IMR-90 (cell line): ENCODE results near the gene MRPL45. TPM values are rescaled to one million over a fixed set of nuclear protein-coding genes. Genes with fewer than 3 reads are reported as not detected.

Experiments
- ATAC-seq: fragments of 200-7000 bp; cut with Tn5 transposase; 2 replicates; pipeline ENCODE4 v1.9.1; 2020; ENCODE audit warnings: low read depth, mild to moderate bottlenecking, moderate library complexity
- BruUV-seq: library from RNA; stranded (reverse); fragments of 400-500 nt; replicated peaks from 2 replicates; lab custom pipeline; 2021; lab: Mats Ljungman, UMichigan
- CTCF ChIA-PET: fragments of 300-600 bp; formaldehyde crosslinking; extraction: SDS; loops from one replicate; lab custom pipeline; 2021; ENCODE audit warnings: antibody characterized with exemption; lab: Yijun Ruan, JAX
- POLR2A ChIA-PET: fragments of 300-600 bp; sonication (Branson Sonifier 250); formaldehyde crosslinking; loops from one replicate; lab custom pipeline; 2022; ENCODE audit warnings: antibody characterized with exemption; ENCODE audit not compliant: unreplicated experiment; lab: Charles Lee
- DNase-seq: peaks from one replicate; pipeline ENCODE4 v3.0.0; 2013
- H2AFZ ChIP-seq: replicated peaks from 2 replicates; pipeline ENCODE3; 2013; ENCODE audit warnings: low read length, mild to moderate bottlenecking; ENCODE audit not compliant: poor library complexity
- H2AK5ac ChIP-seq: 2 replicates; pipeline ENCODE4 v1.6.1; 2013; ENCODE audit warnings: low read depth, low read length, inconsistent platforms
- H2AK9ac ChIP-seq: replicated peaks from 2 replicates; pipeline ENCODE3; 2013; ENCODE audit warnings: mild to moderate bottlenecking, low read depth, low read length, moderate library complexity; ENCODE audit not compliant: poor library complexity
- H2BK120ac ChIP-seq: 2 replicates; pipeline ENCODE4 v1.6.1; 2013; ENCODE audit warnings: low read depth, low read length, inconsistent platforms
- H2BK15ac ChIP-seq: 3 replicates; pipeline ENCODE4 v1.6.1; 2013; ENCODE audit warnings: low read depth, low read length, inconsistent platforms
- H2BK20ac ChIP-seq: 2 replicates; pipeline ENCODE4 v1.6.1; 2013; ENCODE audit warnings: low read depth, mild to moderate bottlenecking, inconsistent platforms, low read length, moderate library complexity
- H2BK5ac ChIP-seq: 2 replicates; pipeline ENCODE4 v1.6.1; 2013; ENCODE audit warnings: mild to moderate bottlenecking, low read depth, low read length, inconsistent platforms; ENCODE audit not compliant: poor library complexity, severe bottlenecking
- H3K14ac ChIP-seq: replicated peaks from 2 replicates; pipeline ENCODE4 v1.6.1; 2013; ENCODE audit warnings: low read depth, low read length, inconsistent platforms
- H3K18ac ChIP-seq: 2 replicates; pipeline ENCODE4 v1.6.1; 2013; ENCODE audit warnings: low read depth, low read length, control low read depth
- H3K23ac ChIP-seq: 2 replicates; pipeline ENCODE4 v1.6.1; 2013; ENCODE audit warnings: low read depth, low read length, inconsistent platforms
- H3K27ac ChIP-seq: 2 replicates; pipeline ENCODE4 v1.5.1; 2013; ENCODE audit warnings: mild to moderate bottlenecking, control low read depth, low read length; ENCODE audit not compliant: insufficient read depth
- H3K27me3 ChIP-seq: 2 replicates; pipeline ENCODE4 v1.6.1; 2013; ENCODE audit warnings: low read length; ENCODE audit not compliant: control insufficient read depth, insufficient read depth
- H3K36me3 ChIP-seq: 2 replicates; pipeline ENCODE4 v1.6.1; 2013; ENCODE audit warnings: low read length, mixed read lengths; ENCODE audit not compliant: control insufficient read depth, insufficient read depth
- H3K4ac ChIP-seq: 2 replicates; pipeline ENCODE4 v1.6.1; 2013; ENCODE audit warnings: low read depth, low read length, inconsistent platforms
- H3K4me1 ChIP-seq: 2 replicates; pipeline ENCODE4 v1.6.1; 2013; ENCODE audit warnings: low read length, mixed read lengths; ENCODE audit not compliant: control insufficient read depth, insufficient read depth
- H3K4me2 ChIP-seq: 2 replicates; pipeline ENCODE4 v1.6.1; 2013; ENCODE audit warnings: low read depth, mild to moderate bottlenecking, control low read depth, low read length, moderate library complexity
- H3K4me3 ChIP-seq: 2 replicates; pipeline ENCODE4 v1.5.1; 2013; ENCODE audit warnings: low read depth, mild to moderate bottlenecking, control low read depth, low read length, moderate library complexity; ENCODE audit not compliant: insufficient read depth
- H3K56ac ChIP-seq: 2 replicates; pipeline ENCODE4 v1.6.1; 2013; ENCODE audit warnings: low read length, inconsistent platforms; ENCODE audit not compliant: insufficient read depth; ENCODE audit errors: extremely low read depth
- H3K79me1 ChIP-seq, 2 experiments: 2 replicates each; pipeline ENCODE4 v1.6.1; 2013; ENCODE audit warnings: low read length in 2 of 2, inconsistent platforms in 1 of 2, low read depth in 1 of 2
- H3K9ac ChIP-seq: 2 replicates; pipeline ENCODE4 v1.6.1; 2013; ENCODE audit warnings: low read depth, low read length, control low read depth
- H3K9me1 ChIP-seq: 2 replicates; pipeline ENCODE4 v1.6.1; 2013; ENCODE audit warnings: low read length, inconsistent platforms; ENCODE audit not compliant: insufficient read depth
- H3K9me3 ChIP-seq: 2 replicates; pipeline ENCODE4 v1.6.1; 2013; ENCODE audit warnings: low read length; ENCODE audit not compliant: control insufficient read depth, insufficient read depth
- H4K20me1 ChIP-seq: 2 replicates; pipeline ENCODE4 v1.6.1; 2013; ENCODE audit warnings: low read length, inconsistent platforms; ENCODE audit not compliant: insufficient read depth
- H4K5ac ChIP-seq: 2 replicates; pipeline ENCODE4 v1.6.1; 2013; ENCODE audit warnings: mild to moderate bottlenecking, low read depth, low read length, control low read depth
- H4K8ac ChIP-seq, 2 experiments: 2 replicates each; pipeline ENCODE4 v1.6.1; 2013; ENCODE audit warnings: low read depth in 2 of 2, low read length in 2 of 2, control low read depth in 1 of 2, inconsistent platforms in 1 of 2
- H4K91ac ChIP-seq: 2 replicates; pipeline ENCODE4 v1.6.1; 2013; ENCODE audit warnings: low read depth, low read length, inconsistent platforms; ENCODE audit not compliant: insufficient read depth
- FOS ChIP-seq: fragments of 150-350 bp; IDR thresholded peaks from 2 replicates; pipeline ENCODE4 v1.6.1; 2016; ENCODE audit warnings: low read depth, low read length
- WGBS, 2 experiments: methylation state at CpG; one replicate each; pipeline versions ENCODE4 v1.1.5 to v1.1.7; 2013; ENCODE audit warnings: missing lambda C conversion rate in 2 of 2; ENCODE audit not compliant: insufficient read length in 1 of 2; ENCODE audit errors: extremely low coverage in 2 of 2; 5-methylcytosine and 5-hydroxymethylcytosine counted together
- dilution Hi-C: fragments of 300-500 bp; cut with HindIII; formaldehyde crosslinking; loops from one replicate; pipeline ENCODE4 v1.14.3; 2018; ENCODE audit warnings: low sequenced_read_pairs; ENCODE audit not compliant: unreplicated experiment
- in situ Hi-C: fragments of 300-500 bp; cut with MboI; formaldehyde crosslinking; loops from 3 replicates; pipeline ENCODE4 v1.14.3; 2019; ENCODE audit warnings: low sequenced_read_pairs, inconsistent platforms, mixed read lengths
- intact Hi-C: fragments of 100-400 bp; cut with micrococcal nuclease; formaldehyde crosslinking; loops from 2 replicates; pipeline ENCODE4 v1.10.0; 2022
- polyA plus RNA-seq, 3 experiments: library from polyadenylated mRNA; depleted of rRNA; stranded (reverse); fragments of >200 nt; gene quantifications; 2 replicates each; pipeline ENCODE4 v1.2.3, GENCODE V29; 2012; ENCODE audit warnings: low replicate concordance in 1 of 3
- total RNA-seq: library from RNA; depleted of rRNA; stranded (reverse); fragments of >200 nt; gene quantifications from 2 replicates; pipeline ENCODE4 v1.2.3, GENCODE V29; 2012

MRPL45 gene
- total and polyA plus RNA-seq, 2 of the 4 experiments (the other 2 are of a cell fraction) = 39.6 to 46.8 TPM

DNA sequence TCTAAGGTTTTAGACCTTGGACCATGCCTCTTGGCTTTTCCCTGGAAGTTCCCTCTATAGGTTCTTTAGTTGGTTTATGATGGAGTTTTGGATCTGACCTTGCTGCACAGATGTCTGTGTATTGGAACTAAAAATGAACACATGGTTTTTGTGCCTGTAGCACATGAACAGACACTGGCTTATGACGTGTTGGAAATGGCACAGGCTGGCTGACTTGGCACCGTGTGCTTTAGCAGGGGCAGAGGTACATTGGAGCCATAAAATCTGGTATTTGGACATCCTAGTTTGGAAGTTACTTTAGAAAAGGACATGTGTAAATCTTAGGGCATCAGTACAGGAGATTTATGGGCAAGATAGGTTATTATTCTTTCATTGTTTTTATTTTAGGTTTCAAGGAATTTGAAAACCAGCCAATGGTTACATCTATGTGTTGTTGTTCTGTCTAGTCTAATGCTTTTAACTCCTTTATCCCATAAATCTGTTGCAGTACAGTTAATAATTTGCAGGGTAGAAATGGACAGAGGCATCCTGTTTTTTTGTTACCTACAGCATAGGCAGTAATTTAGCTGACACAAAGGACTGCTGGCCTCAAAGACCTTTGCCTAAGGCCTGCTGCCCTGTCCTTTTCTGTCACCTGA is 60.6 kb downstream of the MRPL45 start:
- H3K14ac ChIP-seq = no peak overlapping the region
- H2BK15ac ChIP-seq = no peak overlapping the region
- no peaks in the 10 kb centered on the region; the same call in 1 of the 2 replicates for H3K36me3 ChIP-seq
- no peak overlapping the region for H3K4ac ChIP-seq
- H4K91ac ChIP-seq = no peak overlapping the region
- peaks cover 6% of the 10 kb centered on the region for H3K4me1 ChIP-seq
- ChIA-PET POLR2A (no interaction called here), CTCF (no interaction called here)
- H3K27ac ChIP-seq = no peak overlapping the region
- no peaks in the 10 kb centered on the region for H3K27me3 ChIP-seq
- peaks cover 9% of the 10 kb centered on the region for H3K9me1 ChIP-seq
- no peak overlapping the region for H2BK5ac ChIP-seq
- no peak for DNase-seq
- H4K5ac ChIP-seq = no peak overlapping the region
- H2AK5ac ChIP-seq = no peak overlapping the region
- peak overlapping the region; percentile 64; the same call in 1 of the 2 replicates for H3K23ac ChIP-seq
- no peak overlapping the region for H3K9ac ChIP-seq
- H2AFZ ChIP-seq = no peak overlapping the region
- no peak for TF ChIP-seq FOS
- H3K18ac ChIP-seq = no peak overlapping the region
- 33% methylated on average over 2 of the region's 2 CpGs; no CpG with 5 or more reads in 1 of the 2 experiments for WGBS, 2 experiments
- H2BK120ac ChIP-seq = no peak overlapping the region
- peaks cover 76% of the 10 kb centered on the region for H4K20me1 ChIP-seq
- no TSS peak for BruUV-seq
- peaks cover 41 to 74% of the 10 kb centered on the region in 2 experiments for H3K79me1 ChIP-seq
- no peak overlapping the region for H3K4me3 ChIP-seq
- in situ Hi-C loops (loop anchor here (5.0 to 25.0 kb wide), 3 partner anchors 45 to 307 kb away; no protein-coding TSS in a partner anchor), intact Hi-C loops (no loop called here), dilution Hi-C loops (no loop called here)
- no peak overlapping the region for H4K8ac ChIP-seq
- H3K56ac ChIP-seq = no peak overlapping the region
- H3K4me2 ChIP-seq = no peak overlapping the region; the same call in 1 of the 2 replicates
- no peak overlapping the region for H2BK20ac ChIP-seq
- no peak for ATAC-seq
- H3K9me3 ChIP-seq = no peaks in the 10 kb centered on the region
- no peak overlapping the region for H2AK9ac ChIP-seq
